Stimulated activated CD4-positive, alpha-beta T cell treated with anti-CD3 and anti-CD28 coated beads, TNF-alpha, amount 100 ng/mL, for 4 hours (primary cell): ENCODE data around the gene TCF7.

ENCODE experiments used
- DNase-seq, 3 experiments: peaks; one replicate each; pipeline ENCODE4 v3.0.0-alpha.2; 2020; ENCODE audit warnings: low read depth in 3 of 3

The TCF7 gene

GRCh38 chr5:134113902-134114875, at the start of gene TCF7:
Gene TCF7 (plus strand): TSS chr5:134114681. CDS start chr5:134114907, 226 bp downstream.
- peak; percentile 55 to 60 (median 58) for DNase-seq

DNA sequence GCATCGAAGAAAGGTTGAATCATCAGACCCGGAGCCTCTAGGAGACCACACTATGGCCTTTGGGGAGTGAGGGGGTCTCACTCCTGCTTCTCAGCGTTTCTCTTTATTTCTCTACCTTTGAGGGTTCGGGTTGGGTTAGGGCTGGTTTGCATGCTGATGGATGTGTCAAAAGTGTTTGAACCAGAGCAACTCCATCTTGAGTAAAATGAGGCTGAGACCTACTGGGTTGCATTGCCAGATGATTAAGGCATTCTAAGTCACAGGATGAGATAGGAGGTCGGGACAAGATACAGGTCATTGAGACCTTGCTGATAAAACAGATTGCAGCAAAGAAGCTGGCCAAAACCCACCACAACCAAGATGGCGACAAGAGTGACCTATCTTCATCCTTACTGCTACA, 44.9 kb upstream of the TCF7 start:
- no peak for DNase-seq

GRCh38 chr5:134070725-134071613, 43.5 kb upstream of the TCF7 start:
- no peak for DNase-seq

DNA sequence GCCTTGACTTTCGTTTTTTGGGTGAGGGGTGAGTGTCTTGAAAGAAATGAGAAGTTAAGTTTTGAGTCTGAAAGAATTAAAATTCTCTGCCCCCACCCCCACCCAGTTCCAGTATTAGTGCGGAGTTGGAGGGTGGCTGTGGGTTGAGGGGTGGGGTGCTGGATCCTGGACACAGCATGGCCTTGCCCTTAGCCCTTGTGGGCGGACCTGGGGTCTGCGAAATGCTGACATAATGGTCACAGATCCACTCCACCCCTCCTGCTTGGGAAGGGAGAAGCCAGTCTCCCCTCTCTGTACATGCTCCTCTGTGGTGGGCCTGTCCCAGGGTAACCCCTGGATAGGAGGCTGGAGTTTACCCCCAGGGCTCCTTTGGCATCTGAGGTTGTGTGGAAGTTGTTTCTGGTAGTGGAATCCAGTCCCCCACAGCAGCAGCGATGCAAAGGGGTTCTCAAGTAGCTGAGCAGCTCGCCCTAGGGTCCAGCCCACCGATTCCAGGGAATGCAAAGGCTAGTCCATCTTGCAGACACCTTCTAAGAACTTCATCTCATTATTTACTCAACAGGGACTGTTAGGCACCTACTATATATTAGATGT, 42.8 kb upstream of the TCF7 start:
- no peak for DNase-seq

DNA sequence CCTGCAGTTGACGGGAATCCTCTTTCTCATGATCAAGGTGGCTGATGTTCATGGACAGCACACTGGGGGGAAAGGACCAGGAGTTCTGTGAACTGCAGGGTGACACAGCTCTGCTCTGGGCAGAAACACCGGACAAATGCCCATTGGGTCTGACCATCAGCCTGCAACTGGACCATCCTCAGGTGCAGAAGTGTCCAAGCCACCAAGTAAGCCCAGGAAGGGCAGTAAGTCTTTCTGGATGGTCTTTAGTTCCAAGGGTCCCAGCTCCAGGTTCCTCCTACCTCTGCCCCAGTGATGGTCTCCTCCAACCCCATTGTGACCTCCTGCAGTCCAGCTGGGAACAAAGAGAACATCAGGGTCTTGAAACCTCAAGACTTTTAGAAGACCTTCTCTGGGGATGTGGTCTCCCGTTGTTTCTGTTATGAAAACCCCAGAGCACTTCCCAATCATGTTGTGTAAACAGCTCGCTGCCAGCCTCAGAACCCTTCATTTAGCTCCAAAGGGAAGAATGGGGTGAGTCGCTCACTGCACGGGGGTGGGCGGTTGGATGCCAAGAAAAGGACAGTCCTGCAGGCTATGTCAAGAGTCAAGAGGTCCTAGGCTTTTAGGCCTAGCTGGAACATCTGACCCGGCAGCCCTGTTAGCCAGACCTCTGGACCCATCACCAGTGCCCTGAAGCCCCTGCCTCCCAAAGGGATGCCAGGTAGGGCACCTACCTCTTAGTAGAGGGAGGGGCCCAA, 41.8 kb upstream of the TCF7 start:
- no peak for DNase-seq

DNA sequence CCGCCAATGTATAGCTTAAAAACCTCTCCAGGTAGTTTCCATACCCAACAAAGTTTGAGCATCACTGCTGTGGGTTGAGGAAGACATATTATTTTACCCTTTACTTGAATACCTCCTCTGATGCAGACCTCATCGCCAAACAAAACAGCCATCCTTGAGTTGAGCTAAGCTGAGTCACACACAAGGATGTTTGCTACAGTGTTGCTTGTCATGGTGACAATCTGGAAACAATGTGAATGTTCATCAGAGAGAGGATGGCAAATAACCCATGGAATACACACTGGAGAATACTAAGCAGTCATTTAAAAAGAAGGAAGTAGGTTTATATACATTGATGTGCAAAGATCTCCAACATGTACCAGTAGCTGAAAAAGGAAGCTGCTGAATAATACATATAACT, 41.1 kb upstream of the TCF7 start:
- DNase-seq: no peak

DNA sequence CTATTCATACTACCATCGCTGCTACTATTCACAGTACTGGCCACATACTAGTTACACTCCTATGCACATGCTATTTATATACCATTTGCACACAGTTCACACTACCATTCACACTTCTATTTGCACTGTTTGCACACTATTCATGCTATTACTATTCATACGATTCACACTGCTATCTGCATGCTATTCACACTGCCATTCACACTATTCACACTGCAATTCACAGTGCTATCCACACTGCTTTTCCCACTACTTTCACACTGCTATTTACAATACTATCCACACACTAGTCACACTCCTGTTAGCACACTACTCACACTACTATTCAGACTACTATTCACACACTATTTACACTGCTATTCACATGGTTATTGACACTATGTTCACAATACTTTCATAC, 39.4 kb upstream of the TCF7 start:
- no peak for DNase-seq

DNA sequence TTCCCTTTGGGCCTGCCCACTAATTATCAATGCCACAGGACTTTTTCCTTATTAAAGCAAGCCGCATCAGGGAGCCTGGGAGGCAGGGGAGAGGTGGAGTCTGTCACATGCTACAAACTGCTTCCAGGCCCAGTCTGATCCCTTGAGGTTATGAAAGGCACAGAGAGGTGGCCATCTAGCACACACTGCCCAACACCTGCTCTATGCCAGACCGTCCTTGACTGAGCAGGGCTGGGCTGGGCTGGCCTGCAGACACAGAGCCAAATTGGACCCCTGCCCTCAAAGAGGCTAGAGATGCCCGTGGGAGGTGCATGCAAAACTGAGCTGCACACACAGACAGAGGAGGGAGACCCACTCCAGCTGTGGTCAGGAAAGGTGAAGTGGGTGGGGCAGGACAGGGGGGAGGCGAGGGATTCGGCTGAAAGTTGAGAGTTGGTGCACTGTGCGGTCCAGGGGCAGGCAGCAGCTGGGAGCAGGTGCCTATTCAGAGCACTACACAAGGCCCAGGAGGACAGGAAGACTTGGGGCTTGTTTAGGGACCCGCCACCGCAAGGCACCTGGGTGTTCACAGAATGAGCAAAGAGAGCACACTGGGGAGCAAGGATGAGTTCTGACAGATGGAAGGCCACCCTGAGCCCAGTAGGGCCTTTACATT, 36.4 kb upstream of the TCF7 start:
- no peak for DNase-seq

DNA sequence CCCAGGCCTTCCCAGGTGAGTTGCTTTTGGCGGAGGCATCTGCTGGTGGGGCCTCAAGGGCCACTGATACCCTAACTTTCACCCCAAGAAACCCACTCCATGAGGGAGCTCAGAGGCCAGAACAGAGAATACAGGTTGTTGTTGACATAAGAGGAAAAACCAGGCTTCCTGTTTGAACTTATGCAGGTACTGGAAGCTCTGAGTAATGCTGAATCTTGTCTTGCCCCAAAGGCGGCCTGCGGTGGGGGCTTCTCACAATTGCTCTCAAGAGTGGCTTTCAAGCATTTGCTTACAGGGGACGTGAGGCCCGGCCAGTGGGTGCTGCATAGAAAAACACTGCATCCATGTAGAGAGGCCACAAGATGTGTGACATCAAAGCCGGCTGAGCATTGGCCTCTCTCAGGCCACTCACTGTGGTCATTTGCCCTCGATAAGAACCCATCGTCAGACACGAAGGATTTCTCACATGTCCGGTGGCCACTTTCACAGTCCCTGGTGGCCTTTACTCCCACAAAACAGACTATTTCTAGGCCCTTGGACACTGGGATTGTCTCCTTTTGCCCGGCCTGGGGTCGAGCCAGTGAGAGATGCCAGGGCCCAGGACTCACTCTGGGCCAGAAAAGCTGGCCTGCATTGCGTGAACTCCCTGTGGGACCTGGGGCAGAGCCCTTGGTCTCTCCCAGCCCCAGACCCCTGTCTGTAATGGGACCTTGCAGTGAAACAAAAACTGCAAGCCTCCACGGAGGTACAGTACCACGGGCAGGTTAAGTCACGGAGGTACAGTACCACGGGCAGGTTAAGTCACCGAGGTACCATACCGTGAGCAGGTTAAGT, 34.5 kb upstream of the TCF7 start:
- DNase-seq: peak; percentile 47 to 60 (median 53)

- no peak for DNase-seq
These were observed 32.1 kb upstream of the TCF7 start for GRCh38 chr5:134082264-134082992.

DNA sequence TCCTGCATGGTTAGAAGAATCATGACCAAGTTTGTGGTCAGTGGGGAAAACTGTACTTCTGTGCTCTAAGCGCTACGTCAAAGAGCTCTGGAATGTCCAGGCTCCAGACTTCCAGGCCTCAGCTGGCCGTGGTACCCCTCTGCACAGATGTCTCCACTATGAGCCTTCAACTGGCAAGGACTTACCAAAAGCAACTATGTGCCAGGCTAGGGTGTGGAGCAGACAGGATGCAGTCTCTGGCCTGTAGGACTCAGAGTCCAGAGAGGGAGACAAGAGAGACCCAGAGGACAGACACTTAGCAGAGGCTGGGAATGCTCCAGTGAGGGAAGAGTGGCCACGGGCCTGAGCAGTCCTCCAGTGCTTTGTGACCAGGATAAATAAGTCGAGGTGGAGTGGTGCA, 31.0 kb upstream of the TCF7 start:
- DNase-seq: no peak

GRCh38 chr5:134084022-134084565, 30.4 kb upstream of the TCF7 start:
- DNase-seq: no peak

DNA sequence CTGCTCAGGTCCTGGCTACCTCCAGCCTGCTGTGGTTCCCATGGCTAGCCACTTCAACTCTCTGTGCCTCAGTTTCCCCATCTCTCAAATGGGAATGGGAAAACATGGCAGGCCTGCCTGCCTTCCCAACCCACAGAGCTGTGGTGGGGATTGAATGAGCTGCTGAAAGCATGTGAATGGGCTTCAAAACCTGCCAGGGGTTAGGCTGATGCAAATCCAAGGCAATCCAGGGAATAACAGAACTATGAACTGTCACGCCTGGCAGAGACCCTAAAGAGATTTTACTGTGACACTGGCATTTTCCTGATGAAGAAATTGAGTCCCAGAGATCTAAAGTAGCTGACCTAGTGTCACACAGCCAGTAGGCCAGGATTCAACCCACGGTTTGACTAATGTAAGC, 29.9 kb upstream of the TCF7 start:
- DNase-seq: no peak

DNA sequence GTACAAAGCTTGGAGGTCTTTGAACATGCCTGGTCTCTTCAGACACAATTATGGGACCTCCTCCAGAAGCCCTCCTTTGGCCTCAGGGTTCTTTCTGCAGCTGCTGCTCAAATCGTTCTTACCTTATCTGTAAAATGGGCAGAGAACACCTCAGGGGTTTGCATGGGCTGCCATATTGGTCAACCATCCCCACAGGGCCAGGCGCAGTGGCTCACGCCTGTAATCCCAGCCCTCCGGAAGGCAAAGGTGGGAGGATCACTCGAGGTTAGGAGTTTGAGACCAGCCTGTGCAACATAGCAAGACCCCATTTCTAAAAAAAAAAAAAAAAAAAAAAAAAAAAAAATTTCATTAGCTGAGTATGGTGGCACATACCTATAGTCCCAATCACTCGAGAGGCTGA, 29.1 kb upstream of the TCF7 start:
- no peak for DNase-seq

DNA sequence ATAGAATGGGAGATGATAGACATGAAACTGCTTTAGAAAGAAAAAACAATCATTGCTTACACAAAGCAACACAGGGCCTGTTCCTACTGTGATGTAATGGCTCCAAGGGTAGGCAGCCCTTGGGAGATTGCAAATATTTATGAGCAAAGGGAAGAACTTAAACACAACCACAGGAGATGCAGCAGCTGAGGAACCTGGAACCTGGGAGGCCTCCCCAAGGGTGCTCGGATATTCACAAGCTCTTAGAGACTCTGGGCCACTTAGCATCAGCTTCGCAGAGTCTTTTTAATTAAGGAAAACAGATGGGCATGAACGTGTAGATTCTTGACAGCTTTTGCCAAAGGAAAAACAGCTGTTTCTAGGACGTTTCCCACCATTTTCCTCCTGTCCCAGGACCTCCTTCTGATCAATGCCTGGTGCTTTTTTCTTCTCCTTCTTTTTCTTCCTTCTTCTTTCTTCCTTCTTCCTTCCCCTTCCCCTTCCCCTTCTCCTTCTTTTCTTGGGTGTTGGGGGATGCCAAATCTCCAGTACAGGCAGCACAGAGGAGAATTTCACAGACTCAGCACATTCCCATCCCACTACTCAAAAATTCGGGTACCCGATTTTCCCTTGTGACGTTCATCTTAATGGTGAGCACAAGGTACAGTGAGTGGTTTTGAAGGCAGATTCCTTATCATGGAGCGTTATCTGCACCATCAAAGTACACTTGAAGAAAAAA, 28.1 kb upstream of the TCF7 start:
- DNase-seq: no peak

DNA sequence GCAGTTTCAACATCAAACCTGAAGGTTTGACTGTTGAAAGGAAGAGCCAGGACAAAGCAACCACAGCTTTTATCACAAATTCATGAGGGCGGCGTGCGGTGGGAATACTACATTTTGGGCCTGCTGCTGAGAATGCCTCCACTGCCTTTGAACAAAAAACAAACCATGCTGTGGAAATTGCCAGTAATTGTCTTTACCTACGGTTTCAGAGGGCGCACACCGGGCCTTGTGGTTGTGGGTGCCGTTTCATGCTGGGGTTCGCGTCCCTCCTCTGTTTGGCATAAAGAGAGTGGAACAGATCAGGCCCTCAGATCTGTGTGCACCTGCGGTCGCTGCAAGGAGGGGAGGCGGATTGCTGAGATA, 27.6 kb upstream of the TCF7 start:
- DNase-seq: peak in 2 of 3 experiments; percentile 67 to 71

- no peak for DNase-seq
These were observed 26.2 kb upstream of the TCF7 start for GRCh38 chr5:134088291-134088690.

- DNase-seq: no peak
These were observed 25.4 kb upstream of the TCF7 start for GRCh38 chr5:134088994-134089560.
